Coronary artery (tissue), 2 donors: ENCODE data around the gene ANTXR1.
A peak's percentile ranks its signal among the peaks of the same experiment; 100 is the strongest.

Experiments used
- DNase-seq: peaks from one replicate; pipeline ENCODE4 v3.0.0-alpha.2; 2017; ENCODE audit warnings: low spot score
- H3K27ac ChIP-seq, 2 donors: fragments of 200-600 bp; sonication (generic); one replicate each; pipeline ENCODE4 v1.5.1; 2016 to 2019
- H3K4me3 ChIP-seq: fragments of 200-600 bp; sonication (generic); 2 replicates; pipeline ENCODE4 v1.5.1; 2016; ENCODE audit warnings: mild to moderate bottlenecking, moderate library complexity
- TF ChIP-seq, protein P1 (sequence below): fragments of 200-600 bp; sonication (generic); IDR thresholded peaks from one replicate; pipeline ENCODE4 v1.5.1; 2019; ENCODE audit warnings: antibody characterized with exemption

ANTXR1 gene

DNA sequence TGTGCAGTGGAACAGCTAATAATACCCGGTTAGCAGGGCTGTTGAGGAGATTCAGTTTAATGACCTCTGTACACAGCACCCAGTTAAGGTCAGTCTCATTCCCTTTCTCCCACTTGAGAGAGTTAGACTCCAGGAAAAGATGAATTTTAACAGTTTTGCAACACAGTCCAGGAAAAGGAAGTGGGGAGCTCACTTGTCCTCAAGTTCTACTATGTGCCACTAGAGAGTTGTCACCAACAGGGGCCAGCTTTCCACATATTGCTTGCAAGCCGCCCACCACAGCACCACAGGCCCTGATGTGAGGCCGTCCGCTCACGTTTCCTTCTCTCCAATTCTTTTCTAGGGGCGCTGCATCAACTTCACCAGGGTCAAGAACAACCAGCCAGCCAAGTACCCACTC, 231.9 kb downstream of the ANTXR1 start:
- H3K27ac ChIP-seq = peak overlapping the region in 1 of 2 donors; percentile 13
- H3K4me3 ChIP-seq = no peak overlapping the region
- TF ChIP-seq, protein P1, sequence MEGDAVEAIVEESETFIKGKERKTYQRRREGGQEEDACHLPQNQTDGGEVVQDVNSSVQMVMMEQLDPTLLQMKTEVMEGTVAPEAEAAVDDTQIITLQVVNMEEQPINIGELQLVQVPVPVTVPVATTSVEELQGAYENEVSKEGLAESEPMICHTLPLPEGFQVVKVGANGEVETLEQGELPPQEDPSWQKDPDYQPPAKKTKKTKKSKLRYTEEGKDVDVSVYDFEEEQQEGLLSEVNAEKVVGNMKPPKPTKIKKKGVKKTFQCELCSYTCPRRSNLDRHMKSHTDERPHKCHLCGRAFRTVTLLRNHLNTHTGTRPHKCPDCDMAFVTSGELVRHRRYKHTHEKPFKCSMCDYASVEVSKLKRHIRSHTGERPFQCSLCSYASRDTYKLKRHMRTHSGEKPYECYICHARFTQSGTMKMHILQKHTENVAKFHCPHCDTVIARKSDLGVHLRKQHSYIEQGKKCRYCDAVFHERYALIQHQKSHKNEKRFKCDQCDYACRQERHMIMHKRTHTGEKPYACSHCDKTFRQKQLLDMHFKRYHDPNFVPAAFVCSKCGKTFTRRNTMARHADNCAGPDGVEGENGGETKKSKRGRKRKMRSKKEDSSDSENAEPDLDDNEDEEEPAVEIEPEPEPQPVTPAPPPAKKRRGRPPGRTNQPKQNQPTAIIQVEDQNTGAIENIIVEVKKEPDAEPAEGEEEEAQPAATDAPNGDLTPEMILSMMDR = no peak

GRCh38 chr2:69247583-69247982, 234.6 kb downstream of the ANTXR1 start:
- no peak overlapping the region for H3K4me3 ChIP-seq
- DNase-seq = no peak
- TF ChIP-seq, protein P1 = no peak
- no peak overlapping the region for H3K27ac ChIP-seq

More for the DNA sequence above, 231.9 kb downstream of the ANTXR1 start:
- DNase-seq = no peak

- Histone ChIP-seq H3K4me3 (no peak overlapping the region), H3K27ac (no peak overlapping the region)
- no peak for DNase-seq
- TF ChIP-seq, protein P1 = no peak
These were observed 235.3 kb downstream of the ANTXR1 start for GRCh38 chr2:69248232-69248631.

DNA sequence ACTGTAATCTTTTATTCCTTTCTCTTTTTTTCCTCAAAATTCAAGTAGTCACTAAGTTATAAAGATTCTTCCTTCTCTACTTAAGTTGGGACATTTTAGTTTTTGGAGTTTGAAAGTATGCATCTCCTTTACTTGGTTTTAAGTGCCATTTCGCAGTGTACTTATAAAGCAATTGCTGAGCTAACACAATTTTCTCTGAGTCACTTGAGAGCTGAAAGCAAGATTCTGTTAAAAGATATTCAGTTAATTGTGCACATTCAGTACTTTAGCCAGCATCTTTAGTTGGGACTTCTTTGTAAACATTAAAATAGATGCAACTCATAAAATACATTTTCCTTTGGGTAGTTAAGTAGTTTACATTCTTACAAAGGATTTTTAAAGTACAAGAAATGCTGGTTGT, 238.0 kb downstream of the ANTXR1 start:
- TF ChIP-seq, protein P1 = no peak
- DNase-seq = no peak
- H3K4me3 ChIP-seq = no peak overlapping the region

GRCh38 chr2:69251943-69252342, 239.0 kb downstream of the ANTXR1 start:
- Histone ChIP-seq H3K4me3 (no peak overlapping the region), H3K27ac (peak overlapping the region in 1 of 2 donors; percentile 62)
- DNase-seq = no peak
- TF ChIP-seq, protein P1 = no peak

More for the DNA sequence above, 238.0 kb downstream of the ANTXR1 start:
- no peak overlapping the region for H3K27ac ChIP-seq

- H3K27ac ChIP-seq = peak overlapping the region; percentile 38 to 74
- no peak for DNase-seq
- no peak overlapping the region for H3K4me3 ChIP-seq
- TF ChIP-seq, protein P1 = no peak
These were observed 240.1 kb downstream of the ANTXR1 start for GRCh38 chr2:69253112-69253511.

DNA sequence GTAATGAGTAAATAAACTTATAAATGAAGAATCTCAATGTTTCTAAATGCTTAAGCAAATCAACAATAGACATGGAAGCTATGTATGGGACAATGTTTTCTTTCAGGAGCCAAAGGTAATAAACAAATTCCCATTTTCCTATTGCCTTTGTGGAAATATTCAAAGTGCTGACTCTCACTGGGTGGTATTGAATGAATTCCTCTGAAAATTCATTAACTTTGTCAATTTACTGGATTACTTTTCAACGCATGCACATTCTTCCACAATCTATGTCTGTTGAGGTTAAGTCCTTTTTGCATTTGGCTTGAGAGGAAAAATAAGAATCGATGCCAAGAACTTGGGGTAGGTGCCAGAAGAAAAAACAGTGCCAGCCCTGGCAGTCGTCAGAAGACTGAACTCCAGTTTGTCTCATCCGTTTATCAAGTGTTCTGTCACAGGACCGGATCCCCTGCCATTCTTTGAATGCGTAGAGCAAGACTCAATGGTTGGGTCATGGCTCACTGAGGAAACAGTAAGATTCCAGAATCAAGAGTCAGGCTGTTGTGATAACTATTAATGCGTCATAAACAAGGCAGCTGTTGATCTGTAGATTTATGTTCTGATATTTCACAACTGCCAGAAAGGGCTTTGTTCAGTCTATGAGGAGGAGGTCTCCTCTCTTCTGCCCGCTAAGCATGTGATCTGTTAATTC, 240.8 kb downstream of the ANTXR1 start:
- Histone ChIP-seq H3K4me3 (no peak overlapping the region), H3K27ac (peak overlapping the region; percentile 38 to 74)
- TF ChIP-seq, protein P1 = no peak
- peak; percentile 89 for DNase-seq
